ENCODE measurements around the gene DELE1.
"Not testable (repeated sequence)": the region's sequence is repeated elsewhere in the genome, so short reads cannot be mapped to it uniquely, and the experiment has no call there.

Gene DELE1

DNA sequence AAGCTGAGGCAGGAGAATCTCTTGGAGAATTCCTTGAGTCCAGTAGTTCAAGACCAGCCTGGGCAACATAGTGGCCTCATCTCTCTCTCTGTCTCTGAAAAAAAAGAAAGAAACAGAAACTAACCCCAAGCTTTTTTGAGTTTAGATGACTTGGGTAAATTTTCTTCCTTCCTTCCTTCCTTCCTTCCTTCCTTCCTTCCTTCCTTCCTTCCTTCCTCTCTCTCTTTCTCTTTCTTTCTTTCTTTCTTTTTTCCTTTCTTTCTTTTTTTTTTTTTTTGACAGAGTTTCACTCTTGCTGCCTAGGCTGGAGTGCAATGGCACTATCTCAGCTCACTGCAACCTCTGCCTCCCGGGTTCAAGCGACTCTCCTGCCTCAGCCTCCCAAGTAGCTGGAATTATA is 33.2 kb upstream of the DELE1 start:
- not testable (repeated sequence) for DNase-seq

DNA sequence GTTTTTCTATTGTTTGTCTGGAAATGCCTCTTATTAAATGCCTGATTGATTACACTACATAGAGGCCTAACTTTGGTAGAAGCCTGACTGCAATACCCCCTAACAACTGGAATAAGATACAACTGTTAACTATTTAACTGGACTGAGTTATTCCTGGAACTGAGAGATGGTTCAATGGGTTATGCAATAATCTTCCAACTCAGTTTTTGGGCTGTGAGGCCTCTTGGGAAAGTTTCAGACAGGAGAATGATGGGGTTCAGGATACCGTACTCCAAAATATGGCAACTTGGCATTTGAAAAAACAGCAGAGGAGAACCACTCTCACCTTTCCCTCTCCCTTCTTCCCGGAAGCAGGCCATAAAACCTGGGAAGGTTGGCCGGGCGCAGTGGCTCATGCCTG is 26.2 kb upstream of the DELE1 start:
- DNase-seq, result no peak

DNA sequence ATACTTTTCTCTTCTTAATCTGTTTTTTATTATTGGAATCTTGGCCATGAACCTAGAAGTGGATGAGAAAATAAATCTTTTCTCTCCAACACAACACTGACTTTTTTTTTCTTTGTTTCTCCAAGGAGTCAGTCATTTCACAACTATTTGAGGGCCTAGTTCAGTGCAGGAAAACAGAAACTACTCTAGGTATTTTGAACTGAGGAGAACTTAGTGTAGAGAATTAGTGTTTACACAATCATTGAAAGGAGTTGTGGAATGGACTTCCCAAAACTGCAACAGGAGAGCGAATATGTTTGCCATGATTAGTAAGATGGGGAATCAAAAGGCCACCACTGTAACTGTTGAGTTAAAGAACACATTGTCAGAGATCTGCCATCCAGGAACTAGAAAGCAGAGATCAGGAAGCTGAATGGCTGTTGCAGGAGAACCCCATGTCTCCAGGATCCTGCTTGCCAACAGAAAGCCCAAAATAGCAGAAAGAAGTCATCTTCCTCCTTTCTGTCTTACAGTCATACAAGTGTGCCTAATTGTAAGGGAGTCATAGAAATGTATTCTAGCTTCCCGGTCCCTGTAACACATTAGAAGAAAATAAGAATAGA is 25.1 kb upstream of the DELE1 start:
- DNase-seq, result no peak

- DNase-seq, result no peak
Measured at GRCh38 chr5:141902015-141902814, 21.5 kb upstream of the DELE1 start.

- DNase-seq, result no peak
Measured at GRCh38 chr5:141903261-141903660, 20.4 kb upstream of the DELE1 start.

DNA sequence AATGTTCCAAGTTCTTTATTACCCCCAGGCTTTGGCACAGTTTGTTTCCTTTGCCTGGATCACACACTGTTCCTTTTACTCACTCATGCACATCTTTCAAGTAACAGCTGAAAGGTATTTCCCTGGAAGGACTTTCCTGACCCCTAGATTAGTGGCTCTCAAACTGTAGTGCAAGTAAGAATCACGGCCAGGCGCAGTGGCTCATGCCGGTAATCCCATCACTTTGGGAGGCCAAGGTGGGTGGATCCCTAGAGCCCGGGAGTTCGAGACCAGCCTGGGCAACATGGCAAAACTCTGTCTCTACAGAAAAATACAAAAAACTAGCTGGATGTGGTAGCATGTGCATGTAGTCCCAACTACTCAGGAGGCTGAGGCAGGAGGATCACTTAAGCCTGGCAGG is 19.1 kb upstream of the DELE1 start:
- no peak for DNase-seq

- DNase-seq, result no peak
Measured at GRCh38 chr5:141906517-141906916, 17.2 kb upstream of the DELE1 start.

DNA sequence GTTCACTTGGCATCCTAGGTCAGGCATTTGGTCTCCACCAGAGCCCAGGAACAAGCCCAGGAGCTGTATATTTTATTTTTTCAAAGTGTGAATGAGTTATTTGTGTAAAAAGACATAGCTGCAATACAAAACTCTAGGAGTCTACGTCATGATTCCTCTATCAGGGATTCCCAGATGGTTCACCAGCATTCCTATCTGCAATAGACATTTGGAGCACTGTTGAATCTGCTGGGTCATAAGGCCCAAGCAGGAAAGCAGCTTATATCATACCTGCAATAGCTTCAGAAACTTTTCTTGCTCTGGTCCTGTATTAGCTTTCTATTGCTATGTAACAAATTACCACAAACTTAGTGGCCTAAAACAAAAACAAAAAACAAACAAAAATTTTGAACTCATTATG is 16.7 kb upstream of the DELE1 start:
- no peak for DNase-seq

GRCh38 chr5:141908796-141909195 is 14.9 kb upstream of the DELE1 start:
- no peak for DNase-seq

- DNase-seq, result no peak
Measured at GRCh38 chr5:141909212-141909611, 14.5 kb upstream of the DELE1 start.

- DNase-seq, result no peak
Measured at GRCh38 chr5:141910271-141910673, 13.4 kb upstream of the DELE1 start.

DNA sequence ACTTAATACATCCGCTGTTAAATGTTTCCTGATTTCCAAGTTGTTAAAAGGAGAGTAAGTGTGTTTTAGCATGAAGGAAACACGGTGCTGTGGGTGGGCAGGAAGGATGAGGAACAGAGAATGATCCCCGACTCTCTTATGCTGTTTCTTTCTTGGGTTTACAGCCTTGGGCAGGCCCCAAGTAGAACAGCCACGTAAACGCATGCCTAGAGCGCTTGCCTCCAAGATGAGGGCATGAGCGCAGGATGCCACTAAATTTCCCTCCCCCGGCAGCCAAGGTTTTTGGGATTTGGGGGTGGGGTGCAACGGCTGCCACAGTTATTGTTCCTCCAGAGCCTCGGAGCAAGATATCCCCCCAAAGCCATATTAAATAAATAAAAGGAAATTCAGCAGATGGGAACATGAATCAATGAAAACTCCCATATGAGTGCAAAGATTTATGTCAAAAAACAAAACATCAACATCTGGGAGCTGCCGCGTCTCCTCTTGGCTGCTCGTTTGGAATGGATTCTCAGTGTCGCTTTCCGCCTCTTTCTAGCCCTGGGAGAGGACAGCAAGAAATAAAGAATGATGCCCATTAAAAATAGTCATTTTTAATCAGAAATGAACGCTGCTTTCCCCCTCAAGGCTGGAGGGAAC is 10.0 kb upstream of the DELE1 start:
- no peak for DNase-seq

DNA sequence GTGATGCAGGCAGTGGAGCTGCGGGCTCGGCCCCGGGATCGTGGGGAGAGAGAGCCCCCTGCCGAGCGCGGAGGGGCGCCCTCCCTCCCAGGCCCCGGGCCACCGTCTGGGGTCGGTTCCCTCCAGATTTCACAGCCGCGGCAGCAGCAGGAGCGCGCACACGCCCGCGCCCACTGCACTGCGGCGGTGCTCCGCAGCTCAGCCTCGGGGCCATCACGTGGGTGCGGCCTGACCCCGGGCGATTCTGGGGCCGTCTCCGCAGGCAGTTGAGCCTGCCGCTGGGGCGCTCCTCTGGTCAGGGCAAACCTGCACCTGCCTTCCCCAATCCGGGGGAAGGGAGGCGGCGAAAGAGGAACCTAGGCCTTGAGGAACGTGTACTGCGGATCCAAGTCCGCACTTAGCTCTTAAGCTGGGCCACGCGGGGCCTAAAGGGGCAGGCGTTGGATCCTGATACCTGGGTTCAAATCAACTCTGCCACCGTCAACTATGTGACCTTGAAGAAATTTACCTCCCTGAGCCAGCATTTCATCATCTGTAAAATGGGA is 9.4 kb upstream of the DELE1 start:
- no peak for DNase-seq

DNA sequence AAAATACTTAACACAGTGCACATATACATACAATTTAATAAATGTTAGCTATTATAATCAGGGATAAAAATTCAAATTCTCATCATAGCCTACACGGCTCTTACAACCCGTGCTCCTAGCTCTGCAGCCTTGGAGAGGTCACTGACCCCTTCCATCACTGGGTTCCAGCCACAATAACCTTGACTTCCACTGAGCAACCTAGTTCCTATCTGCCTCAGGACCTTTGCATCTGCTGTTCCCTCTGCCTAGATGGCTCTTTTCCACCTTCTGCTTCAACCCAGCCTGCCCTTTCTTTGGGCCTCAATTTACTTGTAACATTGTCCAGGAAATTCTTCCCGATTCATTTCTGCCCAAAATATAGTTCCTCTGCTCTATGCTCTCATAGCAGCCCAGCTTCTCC is 8.9 kb upstream of the DELE1 start:
- DNase-seq, result no peak

GRCh38 chr5:141915881-141916336 is 7.8 kb upstream of the DELE1 start:
- DNase-seq, result no peak

DNA sequence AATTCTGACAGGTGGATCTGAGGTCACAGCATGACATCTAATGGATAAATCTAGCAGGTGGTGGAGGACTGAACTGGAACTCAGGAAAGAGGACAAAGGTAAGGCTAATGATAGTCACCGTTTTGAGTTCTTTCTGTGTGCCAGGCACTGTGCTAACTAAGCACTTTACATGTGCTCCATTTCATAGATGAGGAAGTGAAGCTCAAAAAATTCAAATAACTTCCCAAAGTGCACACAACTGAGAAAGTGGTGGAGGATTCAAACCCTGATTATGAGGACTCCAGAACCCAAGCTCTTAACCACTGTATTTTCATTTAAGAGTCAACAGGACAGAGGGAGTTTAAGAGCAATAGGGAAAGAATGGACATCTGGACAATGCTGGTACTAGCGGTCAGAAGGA is 7.1 kb upstream of the DELE1 start:
- DNase-seq, result no peak

DNA sequence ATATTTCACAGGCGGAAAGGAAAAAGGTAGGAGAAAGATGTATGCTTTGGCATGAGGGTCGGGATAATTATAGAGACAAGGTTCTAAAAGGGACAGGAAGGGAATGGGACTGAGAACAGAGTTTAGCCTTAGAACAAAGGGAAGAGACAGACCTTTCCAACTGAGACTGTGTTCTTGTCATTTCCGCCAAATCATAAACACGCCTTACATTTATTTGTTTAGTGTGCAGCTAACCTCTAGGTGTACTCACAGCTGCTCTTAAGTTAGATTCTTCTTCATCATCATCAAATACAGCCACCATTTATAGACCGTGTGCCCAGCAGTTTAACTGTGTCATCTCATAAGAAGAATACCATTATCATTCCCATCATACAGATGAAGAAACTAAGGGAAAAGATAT is 5.9 kb upstream of the DELE1 start:
- no peak for DNase-seq

GRCh38 chr5:141919218-141920119 is 4.2 kb upstream of the DELE1 start:
- no peak for DNase-seq

GRCh38 chr5:141920771-141921170 is 2.9 kb upstream of the DELE1 start:
- no peak for DNase-seq

- not testable (repeated sequence) for DNase-seq
Measured at GRCh38 chr5:141922827-141923447, 734 bp upstream of the DELE1 start.

DNA sequence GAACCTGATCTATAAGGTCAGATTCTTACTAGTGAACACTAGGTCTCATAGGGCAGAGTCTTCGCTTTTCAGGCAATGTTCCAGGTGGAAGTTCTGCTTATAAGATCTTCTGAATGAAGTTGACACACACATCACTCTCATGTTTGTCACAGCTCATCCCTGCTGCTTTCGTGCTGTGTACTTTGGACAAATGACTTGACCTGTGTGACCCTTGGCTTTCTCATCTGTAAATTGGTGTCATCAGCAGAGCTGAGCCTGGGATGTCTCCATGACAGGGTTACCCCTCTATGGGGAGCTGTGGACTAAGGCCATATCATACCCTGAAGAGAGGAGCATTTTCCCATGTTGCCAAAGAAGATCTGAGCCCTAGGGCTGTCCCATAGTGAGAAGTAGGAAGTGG is 2.8 kb downstream of the DELE1 start:
- no peak for DNase-seq

DNA sequence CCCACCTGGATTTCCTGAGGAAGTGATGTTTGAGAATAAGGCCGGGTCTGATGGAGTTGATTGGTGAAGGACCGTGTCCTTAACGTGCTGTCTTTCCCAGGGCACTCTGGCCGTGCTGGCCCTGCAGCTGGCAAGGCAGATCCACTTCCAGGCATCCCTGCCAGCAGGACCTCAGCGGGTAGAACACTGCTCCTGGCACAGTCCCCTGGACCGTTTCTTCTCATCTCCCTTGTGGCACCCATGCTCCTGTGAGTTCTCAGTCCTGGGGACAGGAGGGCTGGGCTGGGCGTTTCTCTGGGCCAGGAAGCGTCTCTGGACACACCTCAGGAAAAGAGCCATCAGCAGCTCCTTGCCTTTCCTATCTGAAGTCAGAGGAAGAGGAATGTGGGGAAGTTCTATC is 4.4 kb downstream of the DELE1 start:
- DNase-seq, result no peak
